Neural progenitor cell (in vitro differentiated cells): ENCODE data around the gene C20orf202.

ENCODE experiments used
- EZH2 ChIP-seq: fragments of 200-600 bp; sonication (generic); IDR thresholded peaks from 2 replicates; pipeline ENCODE4 v1.6.1; 2017; ENCODE audit warnings: antibody characterized with exemption, mild to moderate bottlenecking, moderate library complexity
- TF ChIP-seq, protein P1 (sequence below): fragments of 200-600 bp; sonication (generic); IDR thresholded peaks from 2 replicates; pipeline ENCODE4 v1.5.1; 2017; ENCODE audit warnings: antibody characterized with exemption, mild to moderate bottlenecking

DNA sequence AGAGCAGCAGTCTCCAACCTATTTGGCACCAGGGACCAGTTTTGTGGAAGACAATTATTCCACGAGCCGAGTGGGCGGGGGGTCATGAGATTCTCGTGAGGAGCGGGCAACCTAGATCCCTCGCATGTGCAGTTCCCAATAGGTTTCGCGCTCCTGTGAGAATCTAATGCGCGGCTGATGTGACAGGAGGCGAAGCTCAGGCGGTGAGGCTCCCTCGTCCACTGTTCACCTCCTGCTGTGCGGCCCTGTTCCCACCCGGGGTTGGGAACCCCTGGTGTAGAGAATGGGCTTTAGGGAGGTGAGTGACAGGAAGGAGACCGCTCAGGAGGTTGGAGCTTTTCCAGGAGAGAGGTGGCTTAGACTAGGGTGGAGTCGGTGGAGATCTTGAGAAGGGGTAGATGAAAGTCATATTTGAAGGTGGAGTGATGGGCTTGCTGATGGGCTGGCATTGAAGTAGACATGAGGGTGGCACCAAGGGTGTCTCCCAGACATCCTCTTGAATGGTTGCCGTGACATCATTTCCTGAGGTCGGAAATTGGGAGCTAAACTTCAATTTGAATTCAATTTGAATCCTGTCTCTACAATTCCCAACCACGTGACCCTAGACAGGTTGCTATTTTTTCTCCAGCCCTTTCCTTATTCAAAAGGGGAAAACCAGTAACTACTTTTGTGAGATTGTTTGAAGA is 21.1 kb downstream of the C20orf202 start:
- TF ChIP-seq, protein P1, sequence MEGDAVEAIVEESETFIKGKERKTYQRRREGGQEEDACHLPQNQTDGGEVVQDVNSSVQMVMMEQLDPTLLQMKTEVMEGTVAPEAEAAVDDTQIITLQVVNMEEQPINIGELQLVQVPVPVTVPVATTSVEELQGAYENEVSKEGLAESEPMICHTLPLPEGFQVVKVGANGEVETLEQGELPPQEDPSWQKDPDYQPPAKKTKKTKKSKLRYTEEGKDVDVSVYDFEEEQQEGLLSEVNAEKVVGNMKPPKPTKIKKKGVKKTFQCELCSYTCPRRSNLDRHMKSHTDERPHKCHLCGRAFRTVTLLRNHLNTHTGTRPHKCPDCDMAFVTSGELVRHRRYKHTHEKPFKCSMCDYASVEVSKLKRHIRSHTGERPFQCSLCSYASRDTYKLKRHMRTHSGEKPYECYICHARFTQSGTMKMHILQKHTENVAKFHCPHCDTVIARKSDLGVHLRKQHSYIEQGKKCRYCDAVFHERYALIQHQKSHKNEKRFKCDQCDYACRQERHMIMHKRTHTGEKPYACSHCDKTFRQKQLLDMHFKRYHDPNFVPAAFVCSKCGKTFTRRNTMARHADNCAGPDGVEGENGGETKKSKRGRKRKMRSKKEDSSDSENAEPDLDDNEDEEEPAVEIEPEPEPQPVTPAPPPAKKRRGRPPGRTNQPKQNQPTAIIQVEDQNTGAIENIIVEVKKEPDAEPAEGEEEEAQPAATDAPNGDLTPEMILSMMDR, result no peak
- TF ChIP-seq EZH2, result no peak
